GM21360 (cell line): Measurements from ENCODE around the gene PARD3.

Experiments used
- ATAC-seq: cut with Tn5 transposase; IDR thresholded peaks from one replicate; pipeline ENCODE4 v1.9.1; 2021; ENCODE audit warnings: mild to moderate bottlenecking, moderate library complexity; ENCODE audit not compliant: unreplicated experiment

The PARD3 gene

DNA sequence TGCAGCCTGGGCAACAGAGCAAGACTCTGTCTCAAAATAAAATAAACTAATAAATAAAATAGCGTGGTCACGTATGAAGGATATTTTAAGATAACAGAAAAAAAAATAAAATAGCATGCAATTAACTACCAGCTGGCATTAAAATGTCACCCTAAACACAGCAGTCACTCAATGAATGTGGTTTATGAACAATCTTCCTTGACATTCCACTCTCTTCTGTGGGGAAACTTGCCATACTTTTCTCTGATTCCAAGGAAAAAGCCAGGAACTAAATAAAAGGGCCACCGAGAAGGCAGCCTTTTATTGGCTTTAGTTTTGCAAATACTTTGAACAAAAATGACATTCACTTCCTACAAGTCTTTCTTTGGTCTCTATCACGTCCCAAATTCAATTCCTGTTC is 266.6 kb downstream of the PARD3 start:
- no peak for ATAC-seq

DNA sequence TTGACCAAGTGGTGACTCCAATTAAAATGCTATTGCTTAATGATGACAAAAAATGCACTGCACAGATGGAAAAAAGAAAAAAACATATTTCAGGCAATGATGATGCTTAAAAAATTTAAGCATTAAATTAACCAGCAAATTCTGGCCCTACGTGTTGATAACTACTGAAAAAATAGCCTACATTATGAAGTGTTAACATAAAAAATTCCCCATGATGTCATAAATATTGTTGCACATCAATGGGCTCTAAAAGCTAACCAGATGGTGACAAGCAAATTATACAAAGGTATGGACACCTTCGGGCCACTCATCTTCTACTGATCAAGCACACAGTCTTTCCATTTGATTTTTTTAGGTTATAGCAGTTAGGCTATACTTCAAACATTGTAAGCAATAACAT is 267.4 kb downstream of the PARD3 start:
- no peak for ATAC-seq

DNA sequence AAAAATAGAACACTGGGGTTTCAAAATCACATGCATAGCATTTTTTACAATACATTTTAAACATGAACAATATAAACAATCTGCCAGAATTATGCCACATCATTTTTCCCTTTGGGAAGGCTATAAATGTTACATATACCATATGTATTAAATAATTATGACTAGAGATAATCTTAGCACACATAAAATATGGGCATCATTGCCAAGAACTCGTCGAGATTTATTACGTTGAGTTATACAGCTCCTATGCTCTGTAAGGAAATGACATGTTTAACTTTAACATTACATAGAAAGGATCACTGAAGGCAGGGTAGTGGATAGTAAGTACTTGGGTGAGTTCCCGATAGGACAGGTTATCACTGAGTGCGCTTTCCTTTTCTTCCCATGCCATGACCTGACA is 267.8 kb downstream of the PARD3 start:
- ATAC-seq = no peak

DNA sequence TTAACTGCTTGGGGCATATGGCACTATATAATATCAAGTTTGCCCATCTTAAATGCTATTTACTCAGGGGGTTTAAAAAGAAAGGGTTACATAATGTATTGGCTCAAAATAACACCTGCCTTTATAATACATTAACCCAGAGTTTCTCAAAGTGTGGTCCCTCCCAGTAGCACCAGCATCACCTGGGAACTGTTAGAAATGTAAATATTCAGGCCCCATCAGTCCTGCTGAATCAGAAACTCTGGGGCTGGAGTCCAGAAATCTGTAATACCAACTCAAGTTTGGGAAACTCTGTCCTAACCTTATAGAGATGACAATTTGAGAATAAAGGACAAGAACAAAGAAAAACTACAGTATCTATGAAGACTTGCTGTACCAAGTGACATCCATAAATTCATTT is 270.7 kb downstream of the PARD3 start:
- no peak for ATAC-seq

DNA sequence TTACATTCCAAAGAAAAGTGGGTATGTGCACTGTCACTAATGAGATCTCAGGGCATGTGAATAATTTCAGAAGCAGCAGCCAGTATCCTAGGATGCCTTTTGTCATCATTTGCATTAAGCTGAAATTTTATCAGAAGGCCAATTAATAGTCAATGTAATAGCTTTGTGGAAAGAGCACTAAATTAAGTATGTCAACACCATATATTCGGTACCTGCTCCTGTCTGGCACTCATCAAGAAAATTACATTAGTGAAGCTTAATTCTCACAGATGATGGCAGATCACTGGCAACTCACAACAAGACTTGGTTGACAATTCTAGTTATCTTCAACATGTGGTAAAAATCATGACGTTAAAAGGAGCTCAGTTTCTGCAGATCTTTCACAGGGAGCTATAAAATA is 271.4 kb downstream of the PARD3 start:
- ATAC-seq = no peak

DNA sequence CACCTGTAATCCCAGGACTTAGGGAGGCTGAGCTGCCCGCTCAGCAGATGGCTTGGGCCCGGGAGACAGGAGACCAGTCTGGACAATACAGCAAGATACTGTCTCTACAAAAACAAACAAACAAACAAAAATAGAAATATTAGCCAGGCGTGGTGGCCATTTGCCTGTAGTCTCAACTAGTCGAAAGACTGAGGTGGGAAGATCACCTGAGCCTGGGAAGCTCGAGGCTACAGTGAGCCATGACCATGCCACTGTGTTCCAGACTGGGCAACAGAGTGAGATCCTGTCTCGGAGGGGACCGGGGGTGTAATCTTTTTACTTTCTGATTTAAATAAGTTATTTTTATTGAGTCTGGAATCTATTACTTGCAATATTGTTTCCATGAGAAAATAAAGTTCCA is 274.6 kb downstream of the PARD3 start:
- ATAC-seq = no peak

DNA sequence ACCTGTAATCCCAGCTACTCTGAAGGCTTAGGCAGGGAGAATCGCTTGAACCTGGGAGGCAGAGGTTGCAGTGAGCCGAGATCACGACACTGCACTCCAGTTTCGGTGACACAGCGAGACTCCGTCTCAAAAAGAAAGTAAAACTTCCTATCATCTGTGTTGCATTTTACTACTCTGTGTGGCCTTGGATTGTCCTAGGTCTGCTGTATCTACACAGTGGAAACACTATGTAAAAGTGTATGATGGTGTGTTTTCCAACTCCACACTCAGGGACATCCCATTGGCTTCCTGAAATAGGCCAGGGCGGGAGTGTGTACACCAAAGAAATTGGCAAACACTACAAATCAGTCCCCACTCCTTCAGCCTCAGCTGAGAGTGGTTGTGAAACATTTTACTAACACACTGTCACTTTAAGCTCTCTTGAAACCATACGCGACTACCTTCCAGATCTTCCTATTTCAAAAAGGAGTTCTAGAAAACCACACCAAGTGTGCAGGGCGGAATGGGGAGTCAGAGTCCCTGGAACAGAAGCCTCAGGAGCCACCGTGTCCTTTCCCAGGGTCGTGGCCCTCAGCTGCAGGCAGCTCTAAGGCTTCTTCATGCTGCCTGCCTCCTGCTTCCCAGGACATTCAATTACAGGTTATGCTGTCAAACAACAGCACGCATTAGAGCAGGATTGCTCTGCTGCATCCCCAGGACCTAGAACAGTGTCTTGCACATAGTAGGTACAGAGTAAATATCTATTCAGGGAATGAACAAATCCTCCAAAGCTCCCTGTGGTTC is 275.4 kb downstream of the PARD3 start:
- ATAC-seq = no peak

DNA sequence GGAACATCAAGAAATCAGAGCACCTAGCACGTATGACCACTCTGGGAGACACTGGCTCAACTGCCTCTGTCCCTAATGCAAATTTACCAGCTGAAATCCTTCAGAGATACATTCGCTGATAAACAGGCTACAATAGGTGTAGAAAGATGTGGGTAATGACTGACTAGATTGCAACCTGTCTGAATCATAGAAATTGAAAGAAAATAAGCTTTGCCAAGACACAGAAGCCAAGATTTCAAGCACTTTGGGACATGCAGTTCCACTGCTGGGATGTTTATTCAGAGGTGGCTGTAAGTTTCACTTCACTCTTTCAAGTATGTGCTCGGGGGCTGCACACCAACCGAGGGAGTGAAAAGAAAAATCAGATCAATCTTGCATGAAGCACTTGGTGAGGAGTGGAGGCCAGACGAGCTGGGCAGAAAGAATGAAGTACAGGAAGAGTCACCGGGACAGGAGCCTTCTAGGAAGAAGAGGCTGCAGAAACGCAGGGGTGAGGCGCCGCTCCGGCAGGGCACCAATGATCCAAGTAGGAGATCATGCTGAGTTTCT is 276.7 kb downstream of the PARD3 start:
- ATAC-seq = no peak

DNA sequence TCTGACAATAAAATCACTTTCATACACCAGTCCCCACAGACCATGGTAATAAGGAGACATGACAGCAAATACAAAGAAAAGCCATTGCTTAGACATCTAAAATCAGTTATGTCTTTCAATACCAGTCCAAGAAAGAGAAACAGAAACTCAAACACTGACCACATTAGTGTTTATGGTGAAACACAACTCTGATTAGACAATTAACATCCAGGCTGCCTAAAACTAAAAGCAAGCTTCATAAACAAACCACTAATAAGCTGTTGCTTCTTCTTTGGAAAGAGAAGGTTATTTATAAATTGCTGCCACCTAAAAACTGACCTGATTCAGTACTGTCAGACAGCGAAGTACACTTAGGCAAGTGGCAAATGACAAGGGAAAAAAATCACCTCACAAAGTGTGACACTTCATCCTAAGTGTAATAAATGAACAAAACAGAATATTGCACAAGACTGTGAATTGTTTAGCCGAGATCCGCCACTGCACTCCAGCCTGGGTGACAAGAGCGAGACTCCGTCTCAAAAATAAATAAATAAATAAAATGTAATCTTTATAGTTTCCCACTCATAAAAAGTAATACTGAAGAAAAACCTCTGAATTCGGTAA is 277.4 kb downstream of the PARD3 start:
- peak; percentile 78 for ATAC-seq

DNA sequence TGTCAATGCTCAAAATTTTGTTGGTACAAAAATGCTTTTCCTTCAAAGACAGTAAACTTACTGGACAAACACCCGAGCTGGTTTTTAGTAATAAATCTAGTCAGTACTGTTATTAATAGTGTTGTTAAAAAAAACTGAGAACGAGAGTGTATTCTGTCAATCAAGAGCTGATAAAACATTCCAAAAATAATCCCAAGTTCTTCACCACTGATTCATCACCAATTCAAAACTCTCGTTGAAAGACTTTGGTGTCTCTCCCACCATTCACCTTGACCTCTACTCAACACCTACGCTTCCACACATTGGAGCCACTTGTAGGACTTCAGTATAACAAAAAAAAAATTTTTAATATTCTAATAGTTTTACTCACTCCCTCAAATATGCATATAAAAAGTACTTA is 279.2 kb downstream of the PARD3 start:
- ATAC-seq = no peak

DNA sequence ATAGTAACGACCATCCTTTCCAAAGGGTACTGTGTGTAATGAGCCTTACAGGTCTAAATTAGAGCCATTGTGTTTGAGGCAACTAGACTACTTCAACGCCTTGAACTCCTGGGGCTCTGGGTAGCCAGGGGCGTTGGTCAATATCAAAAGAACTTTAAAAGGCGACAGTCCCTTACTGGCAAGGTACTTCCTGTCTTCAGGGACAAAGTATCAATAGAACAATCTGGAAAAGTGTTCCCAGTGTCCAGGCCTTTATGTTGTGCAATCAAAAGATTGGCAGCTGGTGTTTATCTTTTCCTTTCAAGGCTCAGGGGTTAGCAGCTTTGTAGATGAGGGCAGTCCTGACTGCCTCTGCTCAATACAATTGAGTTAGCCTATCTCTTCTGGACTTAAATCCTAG is 284.3 kb downstream of the PARD3 start:
- no peak for ATAC-seq

DNA sequence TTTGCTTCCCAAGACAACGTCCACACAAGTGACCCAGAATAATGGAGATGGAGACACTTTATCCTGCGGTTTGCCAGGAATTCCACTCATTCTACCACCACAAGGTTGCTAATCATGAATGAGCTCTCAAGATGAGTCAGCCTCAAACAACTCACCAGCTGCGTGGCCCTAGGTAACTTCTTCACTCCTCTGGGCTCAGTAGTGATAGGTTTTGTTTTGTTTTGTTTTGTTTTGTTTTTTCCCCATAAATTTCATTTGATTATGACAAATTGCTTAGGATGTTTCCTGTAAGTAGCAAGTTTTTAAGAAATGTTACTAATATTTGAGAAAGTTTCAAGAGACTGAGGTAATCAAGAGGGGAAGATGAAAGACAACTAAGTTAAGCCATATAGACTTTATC is 286.8 kb downstream of the PARD3 start:
- ATAC-seq = no peak

DNA sequence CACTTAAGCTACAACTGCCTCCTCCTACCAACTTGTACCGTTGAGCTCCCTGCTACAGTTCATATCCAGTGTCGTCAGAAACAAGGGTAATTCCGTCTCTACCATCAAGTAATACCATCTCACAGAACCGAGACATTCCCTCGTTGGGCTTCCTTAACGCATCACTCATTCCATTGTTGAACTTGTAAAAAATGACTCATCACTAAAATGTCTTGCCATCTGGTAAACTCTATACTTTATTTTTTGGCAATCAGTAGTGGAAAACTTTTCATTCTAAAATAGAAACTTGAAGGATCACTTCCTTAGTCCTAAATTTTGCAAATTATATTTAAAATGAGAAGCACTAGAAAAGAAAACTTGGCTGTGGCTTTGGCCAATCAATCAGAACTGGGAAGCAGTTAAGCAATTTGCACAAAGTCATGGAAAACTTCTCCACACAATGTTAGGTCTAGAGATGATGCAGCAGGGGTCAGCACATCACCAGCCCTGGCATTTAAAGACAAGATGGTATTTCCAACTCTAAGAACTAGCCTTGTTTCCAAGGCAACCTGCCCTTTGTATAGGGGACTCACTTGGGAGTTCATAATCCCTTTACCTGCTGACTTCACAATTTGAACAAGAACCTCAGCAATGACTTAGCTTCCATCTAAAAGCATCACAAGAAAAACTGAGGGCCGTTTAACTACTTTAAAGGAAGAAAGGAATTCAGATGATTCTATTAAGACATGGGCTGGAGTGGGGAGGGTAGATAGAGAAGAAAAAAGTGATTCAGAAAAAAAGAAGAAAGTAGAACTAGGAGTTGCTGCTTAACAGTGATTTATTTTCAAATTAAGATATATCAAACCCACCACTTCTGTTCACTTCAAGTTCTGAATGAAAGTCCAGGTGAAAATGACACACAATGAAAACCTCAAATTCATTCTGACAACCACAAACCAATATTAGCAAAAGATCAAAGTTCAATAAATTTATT is 288.1 kb downstream of the PARD3 start:
- no peak for ATAC-seq

DNA sequence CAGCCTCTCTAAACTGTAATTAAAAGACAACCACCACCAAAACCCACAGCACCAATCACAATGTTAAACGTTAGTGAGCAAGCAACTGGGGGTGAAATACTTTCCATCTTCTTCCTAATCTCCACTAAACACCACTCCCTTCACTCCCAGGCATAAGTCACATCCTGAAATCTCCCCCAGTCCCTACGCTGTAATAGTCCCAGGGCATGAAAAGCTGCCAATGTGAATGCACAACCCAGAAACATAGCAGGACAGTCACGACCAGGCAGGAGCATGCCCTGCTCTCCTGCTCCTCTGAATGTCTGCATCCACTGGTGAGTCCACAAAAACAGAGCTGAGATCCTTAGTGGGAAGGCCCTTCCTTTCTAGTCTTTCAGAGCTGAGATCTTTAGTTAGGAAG is 288.9 kb downstream of the PARD3 start:
- no peak for ATAC-seq

DNA sequence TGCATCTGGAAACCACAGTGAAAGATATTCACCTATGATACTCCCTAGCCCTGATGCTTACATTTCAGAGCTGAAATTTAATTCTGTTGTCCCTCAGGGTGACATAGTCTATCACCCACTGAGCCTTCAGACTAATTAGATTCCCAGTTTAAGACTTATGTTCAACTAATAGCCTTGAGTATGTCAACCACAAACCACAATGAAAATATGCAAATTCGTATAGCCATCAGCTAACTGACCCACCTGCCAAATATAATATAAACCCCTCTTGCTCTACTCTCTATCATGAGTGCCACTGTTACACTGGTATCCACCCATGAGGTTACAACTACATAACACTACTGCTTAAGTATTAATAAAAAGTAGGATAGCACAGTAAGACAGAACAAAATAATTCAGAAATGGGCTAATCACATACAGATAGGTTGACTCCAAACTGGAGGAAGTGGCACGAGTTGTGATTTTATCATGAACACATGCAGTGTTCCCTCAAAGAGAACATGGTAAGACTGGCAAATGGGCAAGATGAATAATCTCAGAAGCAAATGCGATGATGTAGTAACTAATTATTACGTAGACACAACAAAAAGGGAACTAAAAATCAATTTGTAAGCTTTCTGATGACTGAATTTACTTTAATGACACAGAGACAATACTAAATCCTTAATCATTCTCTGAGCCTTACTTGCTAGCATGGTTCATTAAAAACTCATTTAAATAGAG is 290.6 kb downstream of the PARD3 start:
- no peak for ATAC-seq

DNA sequence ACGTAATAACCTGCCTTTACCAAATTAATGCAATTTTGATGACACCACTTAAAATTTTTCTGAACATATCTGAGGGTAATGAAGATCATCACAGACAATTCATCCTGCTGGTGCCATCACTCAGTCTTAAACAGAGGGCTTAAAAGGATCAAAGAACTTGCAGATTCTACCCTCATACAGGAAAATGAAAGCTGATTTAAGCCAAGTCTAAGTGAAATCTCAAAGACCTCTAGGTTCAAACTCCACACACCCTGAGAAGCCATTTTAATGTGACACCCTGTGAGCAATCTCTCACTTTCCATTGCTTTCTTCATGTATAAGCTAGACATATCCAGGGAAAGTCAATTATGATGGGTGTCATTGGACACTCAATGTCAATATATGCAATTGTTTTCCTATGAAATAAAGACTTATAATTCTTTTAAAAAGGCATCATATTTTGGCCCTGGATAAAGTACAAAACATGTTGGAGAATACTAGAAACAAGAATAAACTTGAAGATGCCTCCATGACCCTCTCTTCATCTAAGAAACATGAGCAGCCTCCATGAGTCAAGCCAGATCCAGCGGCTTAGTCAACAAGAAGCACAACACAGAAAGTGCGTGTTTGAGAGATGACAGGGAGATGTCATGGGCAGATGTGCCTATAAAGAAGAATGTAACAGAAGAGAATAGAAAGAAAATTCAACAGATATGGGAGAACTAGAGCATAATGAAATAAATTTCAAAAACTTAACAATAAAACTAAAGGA is 291.9 kb downstream of the PARD3 start:
- no peak for ATAC-seq

DNA sequence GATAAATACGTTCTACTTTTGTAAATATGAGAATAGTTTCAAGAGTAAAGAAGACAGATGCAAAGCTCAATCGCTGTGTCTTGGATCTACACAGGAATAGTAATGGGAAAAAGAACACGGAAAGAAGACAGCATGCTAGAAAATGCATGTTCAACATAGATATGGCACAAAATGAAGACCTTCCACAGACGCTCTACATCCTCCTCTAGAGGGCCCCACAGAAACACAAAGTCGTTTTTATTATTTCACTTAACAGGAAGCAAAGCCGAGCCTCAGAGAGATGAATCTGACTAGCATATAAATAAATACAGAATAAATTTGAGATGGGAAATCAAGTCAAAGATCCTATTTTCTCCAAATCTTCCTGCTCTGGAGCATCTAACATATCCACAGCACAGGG is 292.6 kb downstream of the PARD3 start:
- peak; percentile 79 for ATAC-seq

DNA sequence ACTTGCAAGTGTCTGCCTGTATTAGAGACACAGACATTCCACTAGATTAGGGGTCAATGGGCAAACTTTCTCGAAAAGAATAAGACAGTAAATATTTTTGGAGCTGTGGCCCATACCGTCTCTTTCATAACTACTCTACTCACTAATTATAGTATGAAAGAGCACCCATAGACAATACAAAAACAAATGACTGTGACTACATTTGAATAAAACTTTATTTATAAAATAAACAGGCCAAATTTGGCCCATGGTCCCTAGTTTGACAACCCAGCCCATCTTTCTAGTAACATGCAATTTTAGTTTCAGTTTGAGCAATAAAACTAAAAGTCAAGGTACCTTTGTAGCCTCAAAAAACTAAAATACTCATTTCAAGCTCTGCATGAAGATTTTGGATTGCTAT is 294.6 kb downstream of the PARD3 start:
- ATAC-seq = no peak

DNA sequence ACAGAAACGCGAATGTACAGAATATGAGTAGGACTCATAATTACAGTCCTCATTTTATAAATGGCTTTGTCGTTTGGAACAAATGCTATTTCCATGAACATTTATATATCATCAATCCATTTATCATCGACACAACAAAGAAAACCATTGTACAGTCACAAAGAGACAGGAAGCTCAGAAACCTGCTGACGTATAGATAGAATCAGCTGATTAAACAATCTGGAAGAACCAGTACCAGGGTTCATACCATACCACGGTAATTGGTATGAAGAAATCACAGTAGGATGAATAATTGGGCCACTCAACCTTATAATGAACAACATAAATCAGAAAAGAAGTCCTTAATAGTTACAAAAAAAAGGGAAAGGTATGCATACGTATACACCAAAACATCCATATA is 295.0 kb downstream of the PARD3 start:
- ATAC-seq = no peak

DNA sequence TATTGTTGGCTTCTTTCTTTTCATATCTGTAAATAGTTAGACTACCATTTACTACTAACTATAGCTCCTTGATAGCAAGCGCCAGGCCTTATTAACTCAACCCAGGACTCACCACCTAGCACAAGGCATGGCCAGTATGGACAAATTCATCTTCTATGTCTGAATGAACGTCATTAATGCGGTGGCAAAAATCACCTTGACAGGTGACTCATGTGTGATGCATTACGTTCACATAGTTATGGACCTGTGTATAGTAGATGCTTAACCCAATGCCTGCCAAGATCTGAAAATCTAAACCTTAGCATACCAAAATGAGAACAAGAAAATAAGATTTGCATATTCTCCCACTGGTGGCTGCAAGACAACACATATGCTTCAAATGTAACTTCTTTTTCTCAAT is 300.8 kb downstream of the PARD3 start:
- no peak for ATAC-seq
